NCI-H2081 treated with DMSO at 0.1 percent for 48 hours (cell line): ENCODE measurements around the gene NUFIP1.
A peak's percentile ranks its signal among the peaks of the same experiment; 100 is the strongest.
"Not testable (repeated sequence)": the region's sequence is repeated elsewhere in the genome, so short reads cannot be mapped to it uniquely, and the experiment has no call there.

Source experiments
- DNase-seq: peaks from one replicate; lab custom pipeline; 2025; lab: John Stamatoyannopoulos, UW

Gene NUFIP1

GRCh38 chr13:44919104-44919804, 70.0 kb downstream of the NUFIP1 start:
- no peak for DNase-seq

DNA sequence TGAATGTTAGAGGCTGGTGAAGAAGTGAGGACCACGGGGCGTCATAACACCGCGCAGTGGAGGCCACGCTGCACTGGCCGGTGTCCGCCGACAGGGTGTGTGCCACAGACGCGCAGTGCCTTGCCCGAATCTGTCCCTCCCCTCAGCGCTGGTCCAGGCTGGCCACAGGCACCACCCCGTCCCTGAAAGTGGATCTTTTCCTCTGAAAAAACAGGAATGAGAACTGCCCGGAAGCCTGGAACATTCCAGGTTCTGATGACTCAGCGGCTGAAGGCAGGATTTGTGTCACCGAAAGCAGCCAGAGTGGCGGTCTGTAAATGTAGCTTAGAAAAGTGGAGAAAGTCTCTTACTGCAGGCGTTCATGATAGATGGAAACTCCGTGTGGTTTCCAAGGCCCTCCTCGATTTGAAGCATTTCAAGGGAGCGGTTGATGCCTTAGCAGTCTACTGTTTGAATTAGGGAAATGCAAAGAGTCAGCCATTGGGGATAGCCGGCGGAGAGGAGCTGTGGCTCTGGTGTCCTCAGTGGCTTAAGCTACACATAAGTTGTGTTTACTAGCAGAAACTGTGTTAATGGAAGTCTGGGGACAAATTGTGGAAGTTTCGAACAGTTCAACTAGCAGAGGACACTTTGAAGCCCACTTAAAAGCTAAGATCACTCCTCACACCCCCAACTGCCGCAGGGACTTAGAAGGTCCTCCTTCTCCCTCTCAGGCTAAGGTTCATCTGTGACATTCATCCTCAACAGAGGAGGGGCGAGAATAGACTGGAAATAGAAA, 70.8 kb downstream of the NUFIP1 start:
- DNase-seq = no peak

DNA sequence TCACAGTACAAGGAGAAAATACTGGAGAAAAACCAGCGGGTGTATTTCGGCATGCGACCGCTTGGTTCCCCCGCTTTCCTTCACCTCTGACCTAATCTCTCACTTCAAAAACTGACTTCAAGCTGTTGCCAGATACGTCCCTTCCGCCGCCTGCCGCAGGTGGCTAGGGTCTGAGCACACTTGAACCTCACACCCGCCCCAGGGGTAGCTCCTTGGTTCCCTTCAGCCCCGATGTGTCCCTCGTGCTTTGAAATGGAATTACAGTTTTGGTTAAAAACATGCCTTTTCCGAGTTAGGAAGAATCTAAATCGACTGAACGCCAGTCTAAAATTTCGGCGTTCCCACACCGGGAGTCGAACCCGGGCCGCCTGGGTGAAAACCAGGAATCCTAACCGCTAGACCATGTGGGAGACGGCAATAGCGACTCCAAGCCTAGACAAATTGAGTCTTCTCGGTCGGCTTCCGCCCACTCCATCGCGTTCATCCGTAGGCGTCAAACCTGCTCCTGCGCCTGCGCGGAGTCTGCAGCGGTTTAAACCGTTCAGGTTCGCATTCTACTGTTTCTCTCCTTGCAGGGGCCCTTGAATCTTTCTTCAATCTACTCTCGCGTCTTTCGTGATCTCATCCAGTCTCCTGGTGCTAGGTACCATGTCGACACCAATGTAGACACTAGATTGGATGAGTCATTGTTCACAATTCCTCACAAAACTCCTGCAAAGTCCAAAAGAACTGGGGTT, 71.5 kb downstream of the NUFIP1 start:
- peak; percentile 82 for DNase-seq

DNA sequence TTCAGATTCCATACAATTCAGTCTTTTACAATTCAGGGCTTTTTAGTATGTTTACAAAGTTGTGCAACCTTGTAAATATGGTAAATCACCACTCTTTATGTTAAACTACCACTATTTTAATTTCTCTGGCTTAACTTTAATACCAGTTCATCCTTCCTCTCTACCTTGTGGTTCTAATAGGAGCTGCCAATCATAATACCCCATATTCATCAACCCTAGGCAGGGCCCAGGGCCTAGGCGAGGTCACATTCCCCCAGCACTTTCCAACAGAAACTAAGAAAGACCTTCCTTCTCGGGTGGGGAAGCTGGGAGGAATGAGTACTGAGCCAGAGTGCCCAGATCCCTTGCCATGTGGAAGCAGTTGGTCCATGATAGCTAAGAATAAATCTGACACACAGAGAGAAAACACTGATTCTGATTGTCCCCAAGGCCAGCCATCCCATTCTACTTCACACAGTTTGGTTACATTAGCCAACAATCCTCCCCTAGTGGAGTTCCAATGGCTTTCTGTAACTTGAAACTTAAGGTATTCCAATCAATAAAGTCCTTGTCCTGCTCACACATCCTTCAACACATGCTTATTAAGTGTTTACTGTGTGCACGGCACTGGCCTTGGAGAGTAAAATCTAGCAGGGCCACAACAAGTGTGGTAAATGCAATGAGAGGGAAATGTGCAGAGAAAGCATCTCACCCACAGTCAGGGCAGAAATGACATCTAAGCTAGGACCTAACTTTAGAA, 76.8 kb downstream of the NUFIP1 start:
- DNase-seq = no peak

DNA sequence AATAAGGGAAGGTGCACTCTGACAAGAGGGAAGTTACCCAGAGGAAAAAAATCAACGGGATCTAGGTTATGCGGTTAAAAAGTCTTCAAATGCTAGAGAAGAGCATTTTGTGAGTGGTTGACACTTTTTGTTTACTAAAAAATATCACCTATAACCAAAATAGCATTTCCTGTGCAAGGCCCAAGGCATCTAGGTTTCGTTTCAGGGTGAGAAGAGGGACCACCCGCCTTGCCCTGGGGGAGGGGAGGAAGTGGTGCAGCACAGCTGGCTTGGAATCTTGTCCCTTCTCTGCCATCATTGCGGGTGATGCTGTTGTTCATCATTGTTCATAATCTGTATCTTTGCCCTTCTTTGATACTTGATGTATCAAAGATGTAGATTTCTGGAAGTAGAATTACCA, 80.6 kb downstream of the NUFIP1 start:
- DNase-seq = no peak

DNA sequence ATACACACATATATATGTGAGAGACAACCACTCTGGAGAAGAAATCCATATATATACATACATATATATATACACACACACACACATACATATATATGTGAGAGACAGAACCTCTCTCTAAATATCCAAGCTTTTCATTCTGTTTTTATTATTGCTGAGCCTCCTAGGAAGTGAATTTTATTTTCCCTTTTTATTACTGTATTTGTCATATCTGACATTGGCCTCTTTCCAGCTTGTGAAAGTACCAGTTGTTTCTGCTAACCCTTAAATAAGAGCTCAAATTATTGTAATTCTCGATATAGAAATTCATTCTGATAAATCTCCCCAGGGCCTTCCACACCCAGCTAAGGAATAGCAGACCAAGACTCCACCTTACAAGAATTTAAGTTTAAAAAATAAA, 81.0 kb downstream of the NUFIP1 start:
- no peak for DNase-seq

- DNase-seq = no peak
Measured at GRCh38 chr13:44906713-44907112, 82.6 kb downstream of the NUFIP1 start.

DNA sequence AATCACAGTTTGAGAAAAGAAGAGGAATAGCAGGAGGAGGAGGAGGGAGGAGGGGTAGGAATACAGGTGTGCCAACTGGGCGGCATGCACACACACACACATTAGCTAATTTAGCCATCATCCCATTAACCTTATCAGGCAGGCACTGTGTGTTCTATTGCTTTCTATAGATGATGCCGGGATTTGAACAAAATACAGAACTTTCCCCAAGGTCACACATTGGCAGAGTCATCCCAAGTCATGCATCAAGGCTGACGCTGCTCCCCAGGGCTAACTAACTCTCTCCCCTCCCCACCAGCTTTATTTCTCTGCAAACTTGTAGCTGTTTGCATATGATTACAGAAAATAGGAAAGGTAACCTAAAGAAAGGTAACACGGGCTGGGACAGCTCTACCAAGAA, 83.0 kb downstream of the NUFIP1 start:
- DNase-seq = no peak

GRCh38 chr13:44905556-44905955, 83.7 kb downstream of the NUFIP1 start:
- DNase-seq = no peak

- no peak for DNase-seq
Measured at GRCh38 chr13:44904967-44905366, 84.3 kb downstream of the NUFIP1 start.

DNA sequence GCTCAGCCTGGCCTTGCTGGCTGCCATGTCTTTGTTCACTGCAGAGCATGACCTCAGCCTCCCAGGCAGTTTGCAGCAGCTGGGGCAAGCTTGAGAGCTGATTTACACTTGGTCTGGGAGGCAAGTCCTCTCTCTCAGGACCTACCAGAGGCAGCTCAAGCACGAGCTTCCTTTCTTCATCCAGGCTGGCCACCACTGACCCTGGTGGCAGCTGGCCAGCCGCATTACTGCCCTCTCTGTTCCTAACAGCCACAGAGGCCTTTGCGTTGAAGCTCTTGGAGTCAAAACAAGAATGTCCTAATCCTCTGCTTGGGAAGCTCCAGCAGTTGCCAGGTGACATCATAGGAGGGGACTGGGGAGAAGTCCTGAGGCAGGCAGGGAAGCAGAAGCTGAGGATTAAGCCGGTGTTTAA, 85.7 kb downstream of the NUFIP1 start:
- DNase-seq = no peak

GRCh38 chr13:44902738-44903137, 86.5 kb downstream of the NUFIP1 start:
- no peak for DNase-seq

DNA sequence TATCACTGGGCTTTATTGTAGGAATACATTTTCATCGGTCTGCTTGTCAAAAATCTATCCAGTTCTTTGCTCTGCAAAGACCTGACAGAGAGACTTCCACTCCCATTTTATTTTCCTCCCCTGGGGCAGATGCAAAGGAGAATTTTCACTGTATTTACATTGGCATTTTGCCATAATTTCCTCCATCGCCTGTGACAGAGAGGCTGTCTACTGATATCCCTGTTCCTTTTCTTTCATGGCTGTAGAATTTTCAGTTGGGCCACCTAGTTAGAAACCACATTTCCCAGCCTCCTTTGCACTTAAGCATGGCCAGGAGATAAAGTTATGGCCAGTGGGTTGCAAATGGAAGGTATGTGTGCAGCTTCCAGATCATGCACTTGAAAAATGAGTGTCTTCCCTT, 89.3 kb downstream of the NUFIP1 start:
- DNase-seq = peak; percentile 51

DNA sequence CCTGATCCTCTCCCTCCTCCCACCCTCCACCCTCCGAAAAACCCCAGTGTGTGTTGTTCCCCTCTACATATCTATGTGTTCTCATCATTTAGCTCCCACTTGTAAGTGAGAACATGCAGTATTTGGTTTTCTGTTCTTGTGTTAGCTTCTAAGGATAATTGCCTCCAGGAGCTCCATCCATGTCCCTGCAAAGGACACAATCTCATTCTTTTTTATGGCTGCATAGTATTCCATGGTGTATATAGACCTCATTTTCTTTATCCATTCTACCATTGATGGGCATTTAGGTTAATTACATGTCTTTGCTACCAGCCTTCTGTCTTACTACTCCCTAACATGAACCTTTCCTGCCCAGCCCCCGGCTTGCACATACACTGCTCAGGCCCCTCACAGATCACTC, 91.0 kb downstream of the NUFIP1 start:
- DNase-seq = not testable (repeated sequence)

- DNase-seq = no peak
Measured at GRCh38 chr13:44895953-44896335, 93.3 kb downstream of the NUFIP1 start.

- no peak for DNase-seq
Measured at GRCh38 chr13:44895264-44895952, 93.9 kb downstream of the NUFIP1 start.

DNA sequence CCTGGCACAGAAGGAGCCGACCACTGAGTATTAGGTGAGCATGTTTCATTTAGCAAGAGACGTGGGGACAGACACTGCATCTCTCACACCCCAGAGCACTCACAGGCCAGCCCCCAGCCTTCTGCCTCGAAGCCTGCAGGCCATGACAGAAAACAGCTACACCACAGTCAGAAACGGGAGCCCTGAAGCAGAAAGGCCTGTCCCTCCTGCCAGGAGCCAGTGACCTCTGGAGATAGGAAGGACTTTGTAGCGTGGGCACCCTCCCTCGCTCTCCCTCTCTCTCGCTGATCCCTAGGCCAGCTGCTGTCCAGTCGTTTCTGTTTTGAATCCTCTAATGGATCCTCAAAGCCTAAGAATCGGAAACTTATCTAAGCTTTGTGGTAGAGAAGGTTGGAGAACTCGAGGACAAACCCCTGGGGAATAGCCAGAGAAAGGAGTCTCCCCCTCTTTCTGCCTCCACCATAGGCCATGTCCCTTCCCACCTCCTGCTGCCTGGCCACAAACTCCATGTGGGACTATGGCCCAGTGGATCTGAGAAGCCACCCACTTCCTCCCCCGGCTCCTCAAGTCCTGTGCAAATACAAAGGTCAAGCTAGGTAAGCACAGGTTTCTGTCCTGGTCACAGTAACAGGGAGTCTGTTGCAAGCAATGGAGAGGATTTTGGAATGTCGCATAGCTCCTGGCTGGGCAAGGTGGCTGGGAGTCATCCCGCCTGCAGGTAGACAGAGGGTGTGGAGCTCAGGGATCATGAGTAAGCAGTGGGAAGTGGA, 95.1 kb downstream of the NUFIP1 start:
- DNase-seq = no peak
